ENCODE data around the gene ZBTB40. TPM values are rescaled to one million over a fixed set of nuclear protein-coding genes. Genes with fewer than 3 reads are reported as not detected.

Gene ZBTB40
- total and polyA plus RNA-seq, 4 donors, result 6.6 to 19.3 (median 12.0) TPM

DNA sequence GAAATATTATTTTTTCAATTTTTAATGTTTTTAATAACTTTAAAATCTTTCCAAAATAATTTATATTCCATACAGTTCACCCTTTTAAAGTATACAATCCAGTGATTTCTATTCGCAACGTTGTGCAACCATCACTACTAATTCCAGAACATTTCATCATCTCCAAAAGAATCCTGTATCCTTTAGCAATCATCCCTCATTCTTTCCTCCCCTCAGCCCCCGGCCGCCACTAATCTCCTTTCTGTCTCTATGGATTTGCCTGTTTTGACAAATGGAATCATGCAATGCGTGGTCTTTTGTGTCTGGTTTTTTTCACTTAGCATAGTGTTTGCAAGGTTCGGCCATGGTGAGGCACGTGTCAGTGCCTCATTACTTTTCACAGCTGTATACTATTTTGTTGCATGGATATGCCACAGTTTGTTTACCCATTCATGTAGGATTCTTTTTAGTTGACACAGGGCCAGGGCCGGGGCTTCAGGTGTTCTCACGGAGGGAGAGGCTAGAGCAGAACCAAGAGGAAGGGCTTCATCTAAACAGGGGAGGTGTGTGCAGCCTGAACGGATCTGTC lies 40.6 kb upstream of the ZBTB40 start:
- H3K9me3 ChIP-seq (ENCODE audit: control insufficient read depth in 4 of 4, insufficient read depth in 3 of 4, low read length in 3 of 4), result peaks cover 0 to 5% (median 0%) of the 10 kb centered on the region in 4 donors
- no peak overlapping the region for H3K27ac ChIP-seq (ENCODE audit: low read depth in 1 of 2, low read length in 1 of 2)
- 92 to 94% methylated on average over 10 of the region's 10 CpGs for WGBS, 2 donors
- H3K36me3 ChIP-seq (ENCODE audit: control insufficient read depth in 4 of 4, insufficient read depth in 4 of 4, low read length in 4 of 4), result no peaks in the 10 kb centered on the region
- DNase-seq, result no peak
- H3K4me1 ChIP-seq (ENCODE audit: control insufficient read depth in 5 of 5, insufficient read depth in 5 of 5, low read length in 5 of 5), result peaks cover 0 to 16% (median 5%) of the 10 kb centered on the region in 5 donors
- no peak for ATAC-seq (ENCODE audit: insufficient read depth, low FRiP score)
- peaks cover 0 to 8% (median 0%) of the 10 kb centered on the region in 3 donors for H3K27me3 ChIP-seq (ENCODE audit: control insufficient read depth in 3 of 3, insufficient read depth in 3 of 3, low read length in 2 of 3)
- no peak overlapping the region for H3K4me3 ChIP-seq
- H3K9ac ChIP-seq (ENCODE audit: insufficient read depth in 1 of 2, low read length in 2 of 2), result no peak overlapping the region
- TF ChIP-seq, protein P1, sequence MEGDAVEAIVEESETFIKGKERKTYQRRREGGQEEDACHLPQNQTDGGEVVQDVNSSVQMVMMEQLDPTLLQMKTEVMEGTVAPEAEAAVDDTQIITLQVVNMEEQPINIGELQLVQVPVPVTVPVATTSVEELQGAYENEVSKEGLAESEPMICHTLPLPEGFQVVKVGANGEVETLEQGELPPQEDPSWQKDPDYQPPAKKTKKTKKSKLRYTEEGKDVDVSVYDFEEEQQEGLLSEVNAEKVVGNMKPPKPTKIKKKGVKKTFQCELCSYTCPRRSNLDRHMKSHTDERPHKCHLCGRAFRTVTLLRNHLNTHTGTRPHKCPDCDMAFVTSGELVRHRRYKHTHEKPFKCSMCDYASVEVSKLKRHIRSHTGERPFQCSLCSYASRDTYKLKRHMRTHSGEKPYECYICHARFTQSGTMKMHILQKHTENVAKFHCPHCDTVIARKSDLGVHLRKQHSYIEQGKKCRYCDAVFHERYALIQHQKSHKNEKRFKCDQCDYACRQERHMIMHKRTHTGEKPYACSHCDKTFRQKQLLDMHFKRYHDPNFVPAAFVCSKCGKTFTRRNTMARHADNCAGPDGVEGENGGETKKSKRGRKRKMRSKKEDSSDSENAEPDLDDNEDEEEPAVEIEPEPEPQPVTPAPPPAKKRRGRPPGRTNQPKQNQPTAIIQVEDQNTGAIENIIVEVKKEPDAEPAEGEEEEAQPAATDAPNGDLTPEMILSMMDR (IDR thresholded peaks at IDR 0.05; ENCODE audit: control extremely low read depth, extremely low read depth), result no peak

DNA sequence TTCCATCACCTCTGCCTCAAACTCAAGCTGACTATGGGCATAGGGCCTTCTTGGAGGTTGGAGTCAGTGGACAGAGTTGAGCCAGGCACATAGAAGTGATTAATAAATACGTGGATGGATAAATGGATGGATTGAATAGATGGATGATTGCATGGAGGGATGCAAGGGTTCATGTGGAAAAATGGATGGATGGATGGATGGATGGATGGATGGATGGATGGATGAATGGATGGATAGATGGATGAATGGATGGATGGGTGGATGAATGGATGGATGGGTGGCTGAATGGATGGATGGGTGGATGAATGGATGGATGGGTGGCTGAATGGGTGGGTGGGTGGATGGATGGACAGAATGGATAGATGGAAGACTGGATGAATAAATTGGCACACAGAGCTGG lies 40.1 kb upstream of the ZBTB40 start:
- WGBS, 2 donors, result 87 to 88% methylated on average over 1 of the region's 1 CpG
- no peak for DNase-seq

DNA sequence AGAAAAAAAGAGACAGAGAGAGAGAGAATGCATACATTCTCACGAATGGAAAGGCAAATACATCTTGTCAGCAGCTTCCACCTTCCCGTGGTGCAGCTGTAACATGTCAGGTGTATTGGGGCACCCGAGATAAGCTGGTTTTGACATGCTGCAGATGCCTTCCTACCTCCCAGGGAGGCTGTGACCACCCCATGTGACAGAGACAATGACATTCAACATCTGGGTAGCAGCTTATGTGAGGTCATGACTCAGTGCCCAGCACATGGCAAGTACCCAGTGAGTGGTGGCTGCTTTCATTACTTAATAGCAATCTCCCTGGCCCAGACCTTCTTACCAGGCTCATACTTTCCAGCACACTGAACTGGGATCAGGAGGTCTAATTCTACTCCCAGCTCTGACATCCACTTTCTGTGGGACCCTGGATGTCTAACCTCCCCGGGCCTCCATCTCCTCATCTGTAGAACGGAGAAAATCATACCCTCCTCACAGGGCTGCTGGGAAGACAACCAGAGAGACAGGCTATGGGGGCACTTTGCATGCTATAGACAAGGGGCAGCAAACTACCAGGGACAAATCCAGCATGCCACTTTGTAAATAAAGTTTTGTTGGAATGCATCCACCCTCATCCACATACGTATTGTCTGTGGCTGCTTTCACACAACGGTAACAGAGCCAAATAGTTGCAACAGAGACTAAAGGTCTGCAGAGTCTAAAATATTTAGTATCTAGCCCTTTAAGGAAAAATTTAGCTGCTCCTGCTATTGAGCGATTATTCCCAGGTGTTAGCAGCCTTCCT lies 38.5 kb upstream of the ZBTB40 start:
- Histone ChIP-seq H3K4me3 (no peak overlapping the region), H3K27me3 (ENCODE audit: control insufficient read depth in 3 of 3, insufficient read depth in 3 of 3, low read length in 2 of 3) (peaks cover 0 to under 1% (median 0%) of the 10 kb centered on the region in 3 donors), H3K27ac (ENCODE audit: low read depth in 1 of 2, low read length in 1 of 2) (peak overlapping the region in 1 of 2 donors; percentile 68), H3K4me1 (ENCODE audit: control insufficient read depth in 5 of 5, insufficient read depth in 5 of 5, low read length in 5 of 5) (peaks cover 0 to 16% (median 5%) of the 10 kb centered on the region in 5 donors), H3K36me3 (ENCODE audit: control insufficient read depth in 4 of 4, insufficient read depth in 4 of 4, low read length in 4 of 4) (no peaks in the 10 kb centered on the region), H3K9ac (ENCODE audit: insufficient read depth in 1 of 2, low read length in 2 of 2) (no peak overlapping the region), H3K9me3 (ENCODE audit: control insufficient read depth in 4 of 4, insufficient read depth in 3 of 4, low read length in 3 of 4) (peaks cover 0 to 3% (median 0%) of the 10 kb centered on the region in 4 donors)
- 56 to 71% methylated on average over 8 of the region's 8 CpGs for WGBS, 2 donors
- no peak for DNase-seq
- peak; percentile 9 for ATAC-seq (ENCODE audit: insufficient read depth, low FRiP score)
- TF ChIP-seq, protein P1 (IDR thresholded peaks at IDR 0.05; ENCODE audit: control extremely low read depth, extremely low read depth), result no peak

More for the DNA sequence above, 40.1 kb upstream of the ZBTB40 start:
- Histone ChIP-seq H3K9ac (ENCODE audit: insufficient read depth in 1 of 2, low read length in 2 of 2) (no peak overlapping the region), H3K27ac (ENCODE audit: low read depth in 1 of 2, low read length in 1 of 2) (no peak overlapping the region), H3K4me1 (ENCODE audit: control insufficient read depth in 5 of 5, insufficient read depth in 5 of 5, low read length in 5 of 5) (peaks cover 0 to 16% (median 5%) of the 10 kb centered on the region in 5 donors), H3K27me3 (ENCODE audit: control insufficient read depth in 3 of 3, insufficient read depth in 3 of 3, low read length in 2 of 3) (peaks cover 0 to 8% (median 0%) of the 10 kb centered on the region in 3 donors), H3K9me3 (ENCODE audit: control insufficient read depth in 4 of 4, insufficient read depth in 3 of 4, low read length in 3 of 4) (peaks cover 0 to 5% (median 0%) of the 10 kb centered on the region in 4 donors), H3K36me3 (ENCODE audit: control insufficient read depth in 4 of 4, insufficient read depth in 4 of 4, low read length in 4 of 4) (no peaks in the 10 kb centered on the region), H3K4me3 (no peak overlapping the region)
- TF ChIP-seq, protein P1 (IDR thresholded peaks at IDR 0.05; ENCODE audit: control extremely low read depth, extremely low read depth), result no peak
- no peak for ATAC-seq (ENCODE audit: insufficient read depth, low FRiP score)

All from lung (tissue), 12 donors.